Kidney glomerular epithelial cell (primary cell): ENCODE results near the gene SDCCAG8.

Experiments used
- DNase-seq: peaks from one replicate; lab custom pipeline; 2025; lab: John Stamatoyannopoulos, UW

SDCCAG8 gene

GRCh38 chr1:243254233-243254926 lies 1.5 kb upstream of the SDCCAG8 start:
- peak; percentile 49 for DNase-seq

- DNase-seq, result peak; percentile 94
These were observed 682 bp upstream of the SDCCAG8 start, which contains the start of gene CEP170 for GRCh38 chr1:243254927-243255790. Gene CEP170 (minus strand): TSS chr1:243255281. CDS start chr1:243225280, 30,001 bp downstream.

GRCh38 chr1:243256590-243256989 lies 749 bp downstream of the SDCCAG8 start:
- DNase-seq, result no peak

- no peak for DNase-seq
These were observed 1.3 kb downstream of the SDCCAG8 start for GRCh38 chr1:243257189-243257588.

- no peak for DNase-seq
These were observed 2.9 kb downstream of the SDCCAG8 start for GRCh38 chr1:243258731-243259130.

- DNase-seq, result no peak
These were observed 4.5 kb downstream of the SDCCAG8 start for GRCh38 chr1:243260221-243260880.

GRCh38 chr1:243261390-243261789 lies 5.5 kb downstream of the SDCCAG8 start:
- DNase-seq, result no peak

GRCh38 chr1:243264717-243265116 lies 8.9 kb downstream of the SDCCAG8 start:
- DNase-seq, result no peak

- no peak for DNase-seq
These were observed 10.4 kb downstream of the SDCCAG8 start for GRCh38 chr1:243266231-243266630.

GRCh38 chr1:243267471-243267880 lies 11.6 kb downstream of the SDCCAG8 start:
- no peak for DNase-seq

- DNase-seq, result peak; percentile 40
These were observed 12.2 kb downstream of the SDCCAG8 start for GRCh38 chr1:243267914-243268653.

- DNase-seq, result no peak
These were observed 13.1 kb downstream of the SDCCAG8 start for GRCh38 chr1:243268751-243269460.

- DNase-seq, result no peak
These were observed 13.6 kb downstream of the SDCCAG8 start for GRCh38 chr1:243269461-243269801.

- no peak for DNase-seq
These were observed 14.4 kb downstream of the SDCCAG8 start for GRCh38 chr1:243270097-243270864.

- DNase-seq, result no peak
These were observed 16.2 kb downstream of the SDCCAG8 start for GRCh38 chr1:243271996-243272395.

GRCh38 chr1:243272401-243272800 lies 16.6 kb downstream of the SDCCAG8 start:
- no peak for DNase-seq

- DNase-seq, result no peak
These were observed 17.7 kb downstream of the SDCCAG8 start for GRCh38 chr1:243273506-243273905.

- no peak for DNase-seq
These were observed 18.1 kb downstream of the SDCCAG8 start for GRCh38 chr1:243273945-243274344.

GRCh38 chr1:243275316-243275715 lies 19.5 kb downstream of the SDCCAG8 start:
- no peak for DNase-seq

GRCh38 chr1:243280571-243281129 lies 24.8 kb downstream of the SDCCAG8 start:
- no peak for DNase-seq
